ENCODE data around the gene C6orf47. TPM values are rescaled to one million over a fixed set of nuclear protein-coding genes. Genes with fewer than 3 reads are reported as not detected.
A peak's percentile ranks its signal among the peaks of the same experiment; 100 is the strongest.

Gene C6orf47
- total and polyA plus RNA-seq, 2 donors (not counting 3 experiments of a cell fraction or from before 2014, with no cell fraction given) = 5.8 to 12.8 TPM

DNA sequence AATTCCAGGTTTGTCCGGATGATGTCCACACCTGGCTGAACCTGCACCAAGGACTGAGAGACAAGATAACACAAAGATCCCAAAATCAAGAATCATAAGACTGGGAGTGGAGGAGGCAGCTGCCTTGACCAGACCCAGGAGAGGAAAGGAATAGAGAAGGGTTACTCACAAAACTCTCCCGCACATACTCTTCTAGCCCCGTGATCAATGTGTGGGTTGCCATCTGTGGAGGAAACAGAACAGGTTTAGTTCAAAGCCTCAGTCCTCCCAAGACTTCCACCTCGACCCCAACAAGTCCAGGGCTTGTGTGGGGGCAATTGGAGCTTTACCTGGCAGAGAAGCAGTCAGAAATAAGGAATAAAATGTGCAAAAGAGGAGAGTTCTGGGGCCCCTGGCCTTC, 19.2 kb downstream of the C6orf47 start:
- H3K4me2 ChIP-seq (ENCODE audit: insufficient read depth, low read length) = no peak overlapping the region
- POLR2A ChIA-PET = no interaction called here
- dilution Hi-C loops (cut with MboI; ENCODE audit: extremely low pct_ligation_motif_present, low sequenced_read_pairs) = no loop called here
- H3K79me2 ChIP-seq (ENCODE audit: control insufficient read depth, insufficient read depth, low read length) = no peaks in the 10 kb centered on the region
- no peaks in the 10 kb centered on the region for H4K20me1 ChIP-seq (replicated peaks; ENCODE audit: control insufficient read depth, extremely low read depth, insufficient read depth, low read length)
- BruUV-seq (replicated peaks) = no TSS peak
- H3K36me3 ChIP-seq (ENCODE audit: control insufficient read depth in 2 of 2, extremely low read depth in 1 of 2, insufficient read depth in 2 of 2, low read length in 2 of 2) = peaks cover 34 to 68% of the 10 kb centered on the region in 2 experiments
- no peaks in the 10 kb centered on the region for H3K9me3 ChIP-seq (replicated peaks; ENCODE audit: control insufficient read depth, insufficient read depth, low read length)
- no peak overlapping the region for H3K27ac ChIP-seq (ENCODE audit: insufficient read depth, low read depth, low read length)
- H3K27me3 ChIP-seq (ENCODE audit: control insufficient read depth in 2 of 2, insufficient read depth in 2 of 2, low read length in 2 of 2) = no peaks in the 10 kb centered on the region
- DNase-seq (ENCODE audit: low read depth, low spot score) (no peak), FAIRE-seq (no peak)
- CTCF ChIA-PET = interaction anchor here (1.0 to 2.5 kb wide), 3 partner anchors 10 to 91 kb away, joined by 4 to 8 read pairs (median 5); no protein-coding TSS in a partner anchor
- intact Hi-C loops (cut with micrococcal nuclease) = no loop called here
- TF ChIP-seq POLR2AphosphoS5 (IDR thresholded peaks at IDR 0.05; ENCODE audit: insufficient read depth, low read depth, low read length) (no peak), POLR2A (IDR thresholded peaks at IDR 0.05; ENCODE audit: low read depth, low read length) (no peak)
- TF ChIP-seq, protein P1, sequence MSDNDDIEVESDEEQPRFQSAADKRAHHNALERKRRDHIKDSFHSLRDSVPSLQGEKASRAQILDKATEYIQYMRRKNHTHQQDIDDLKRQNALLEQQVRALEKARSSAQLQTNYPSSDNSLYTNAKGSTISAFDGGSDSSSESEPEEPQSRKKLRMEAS (IDR thresholded peaks at IDR 0.05; ENCODE audit: insufficient read depth, insufficient read length) = no peak
- no peaks in the 10 kb centered on the region for H3K9me1 ChIP-seq (replicated peaks; ENCODE audit: control insufficient read depth, extremely low read depth, insufficient read depth, low read length)
- H3K9ac ChIP-seq (replicated peaks; ENCODE audit: extremely low read depth, insufficient read depth, low read length) = no peak overlapping the region
- no peak overlapping the region for H3K4me3 ChIP-seq (replicated peaks in 1 of 3; ENCODE audit: insufficient read depth in 1 of 3, low read depth in 1 of 3, low read length in 3 of 3)
- no peak overlapping the region for H2AFZ ChIP-seq (ENCODE audit: low read depth, low read length)
- H3K4me1 ChIP-seq (ENCODE audit: control insufficient read depth, extremely low read depth, insufficient read depth, low read length) = no peaks in the 10 kb centered on the region

DNA sequence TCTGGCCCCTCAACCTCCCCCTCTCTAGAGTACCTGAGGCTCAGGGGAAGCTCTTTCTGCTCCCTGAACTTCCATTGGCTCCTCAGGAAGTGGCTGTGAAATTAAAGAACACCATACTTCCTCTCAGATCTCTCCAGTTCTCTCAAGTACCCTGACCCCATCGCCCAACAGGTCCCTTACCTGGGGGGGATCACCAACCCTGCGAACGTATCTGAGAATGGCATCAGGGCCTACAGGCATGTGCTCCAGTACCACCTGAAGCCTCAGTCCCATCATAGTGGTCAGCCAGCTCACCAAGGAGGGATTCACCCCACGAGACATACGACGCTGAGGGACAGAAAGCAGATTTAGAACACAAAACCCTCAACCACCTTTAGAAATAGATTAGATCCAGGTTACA, 20.0 kb downstream of the C6orf47 start:
- POLR2A ChIA-PET = interaction anchor here (0.7 to 2.2 kb wide), 2 partner anchors 11 to 105 kb away, joined by 3 to 10 read pairs; partner anchors contain the start of gene BAG6
- CTCF ChIA-PET = interaction anchor here (1.0 to 2.5 kb wide), 6 partner anchors 11 to 151 kb away, joined by 3 to 8 read pairs (median 4); partner anchors contain the start of gene ATP6V1G2
- BruUV-seq (replicated peaks) = TSS peak; percentile 61
- Histone ChIP-seq H3K27ac (ENCODE audit: insufficient read depth, low read depth, low read length) (no peak overlapping the region), H3K4me2 (ENCODE audit: insufficient read depth, low read length) (no peak overlapping the region), H3K9ac (replicated peaks; ENCODE audit: extremely low read depth, insufficient read depth, low read length) (no peak overlapping the region), H3K9me3 (replicated peaks; ENCODE audit: control insufficient read depth, insufficient read depth, low read length) (no peaks in the 10 kb centered on the region), H3K4me1 (ENCODE audit: control insufficient read depth, extremely low read depth, insufficient read depth, low read length) (no peaks in the 10 kb centered on the region), H2AFZ (ENCODE audit: low read depth, low read length) (no peak overlapping the region), H3K4me3 (replicated peaks in 1 of 3; ENCODE audit: insufficient read depth in 1 of 3, low read depth in 1 of 3, low read length in 3 of 3) (no peak overlapping the region), H3K9me1 (replicated peaks; ENCODE audit: control insufficient read depth, extremely low read depth, insufficient read depth, low read length) (no peaks in the 10 kb centered on the region), H3K79me2 (ENCODE audit: control insufficient read depth, insufficient read depth, low read length) (no peaks in the 10 kb centered on the region), H4K20me1 (replicated peaks; ENCODE audit: control insufficient read depth, extremely low read depth, insufficient read depth, low read length) (no peaks in the 10 kb centered on the region), H3K36me3 (ENCODE audit: control insufficient read depth in 2 of 2, extremely low read depth in 1 of 2, insufficient read depth in 2 of 2, low read length in 2 of 2) (peaks cover 34 to 71% of the 10 kb centered on the region in 2 experiments), H3K27me3 (ENCODE audit: control insufficient read depth in 2 of 2, insufficient read depth in 2 of 2, low read length in 2 of 2) (no peaks in the 10 kb centered on the region)
- no peak for DNase-seq (ENCODE audit: low read depth, low spot score)
- no peak for TF ChIP-seq MYC (IDR thresholded peaks at IDR 0.05; ENCODE audit: low read depth, low read length)
- TF ChIP-seq, protein P1 (IDR thresholded peaks at IDR 0.05; ENCODE audit: insufficient read depth, insufficient read length) = no peak
- TF ChIP-seq POLR2A (IDR thresholded peaks at IDR 0.05; ENCODE audit: low read depth, low read length) = no peak
- TF ChIP-seq, protein P2, sequence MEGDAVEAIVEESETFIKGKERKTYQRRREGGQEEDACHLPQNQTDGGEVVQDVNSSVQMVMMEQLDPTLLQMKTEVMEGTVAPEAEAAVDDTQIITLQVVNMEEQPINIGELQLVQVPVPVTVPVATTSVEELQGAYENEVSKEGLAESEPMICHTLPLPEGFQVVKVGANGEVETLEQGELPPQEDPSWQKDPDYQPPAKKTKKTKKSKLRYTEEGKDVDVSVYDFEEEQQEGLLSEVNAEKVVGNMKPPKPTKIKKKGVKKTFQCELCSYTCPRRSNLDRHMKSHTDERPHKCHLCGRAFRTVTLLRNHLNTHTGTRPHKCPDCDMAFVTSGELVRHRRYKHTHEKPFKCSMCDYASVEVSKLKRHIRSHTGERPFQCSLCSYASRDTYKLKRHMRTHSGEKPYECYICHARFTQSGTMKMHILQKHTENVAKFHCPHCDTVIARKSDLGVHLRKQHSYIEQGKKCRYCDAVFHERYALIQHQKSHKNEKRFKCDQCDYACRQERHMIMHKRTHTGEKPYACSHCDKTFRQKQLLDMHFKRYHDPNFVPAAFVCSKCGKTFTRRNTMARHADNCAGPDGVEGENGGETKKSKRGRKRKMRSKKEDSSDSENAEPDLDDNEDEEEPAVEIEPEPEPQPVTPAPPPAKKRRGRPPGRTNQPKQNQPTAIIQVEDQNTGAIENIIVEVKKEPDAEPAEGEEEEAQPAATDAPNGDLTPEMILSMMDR (IDR thresholded peaks at IDR 0.05; ENCODE audit: extremely low read depth in 1 of 2, insufficient read depth in 1 of 2, low read depth in 1 of 2, low read length in 2 of 2) = no peak
- TF ChIP-seq EZH2 (IDR thresholded peaks at IDR 0.05; ENCODE audit: borderline replicate concordance, low read depth, low read length, severe bottlenecking) = no peak
- no peak for TF ChIP-seq JUN (IDR thresholded peaks at IDR 0.05; ENCODE audit: borderline replicate concordance, insufficient read depth, insufficient read length, low read depth)
- TF ChIP-seq GATA2 (IDR thresholded peaks at IDR 0.05; ENCODE audit: insufficient read depth, insufficient read length, low read depth, low read length) = no peak
- TF ChIP-seq POLR2AphosphoS5 (IDR thresholded peaks at IDR 0.05; ENCODE audit: insufficient read depth, low read depth, low read length) = no peak
- no peak for TF ChIP-seq FOS (IDR thresholded peaks at IDR 0.05; ENCODE audit: borderline replicate concordance, insufficient read depth, low read length)
- dilution Hi-C loops (cut with MboI; ENCODE audit: extremely low pct_ligation_motif_present, low sequenced_read_pairs) (no loop called here), intact Hi-C loops (cut with micrococcal nuclease) (no loop called here)
- FAIRE-seq = no peak

Data from endothelial cell of umbilical vein (primary cell).